ENCODE data around the gene DCP1B.

Gene DCP1B

GRCh38 chr12:2009623-2010022 is 5.4 kb upstream of the DCP1B start:
- no peaks in the 10 kb centered on the region for H3K4me1 ChIP-seq (ENCODE audit: control insufficient read depth, low read depth, low read length)
- no peaks in the 10 kb centered on the region for H3K79me2 ChIP-seq (ENCODE audit: control insufficient read depth, insufficient read depth, low read length)
- no peak overlapping the region for H3K9ac ChIP-seq (ENCODE audit: low read length)
- H4K5ac ChIP-seq (ENCODE audit: low read length) = no peak overlapping the region
- no peak overlapping the region for H3K4me3 ChIP-seq (ENCODE audit: low read length)
- H3K79me1 ChIP-seq (ENCODE audit: low read length) = no peaks in the 10 kb centered on the region
- no peak overlapping the region for H3K56ac ChIP-seq (ENCODE audit: low read length)
- H2BK15ac ChIP-seq (replicated peaks; ENCODE audit: low read depth) = no peak overlapping the region
- no peak overlapping the region for H2BK120ac ChIP-seq (ENCODE audit: low read depth, low read length)
- H2BK5ac ChIP-seq (ENCODE audit: low read length) = no peak overlapping the region
- WGBS (ENCODE audit: extremely low coverage, insufficient coverage, low lambda C conversion rate) = no CpG with 5 or more reads among the region's 1 CpG
- H3K4me2 ChIP-seq (ENCODE audit: low read length) = no peak overlapping the region
- H3K27ac ChIP-seq (ENCODE audit: low read depth, low read length) = no peak overlapping the region
- no peak overlapping the region for H3K18ac ChIP-seq (ENCODE audit: low read length)
- H3K23ac ChIP-seq (ENCODE audit: low read length) = no peak overlapping the region
- no peaks in the 10 kb centered on the region for H3K36me3 ChIP-seq (ENCODE audit: control insufficient read depth, insufficient read depth, low read length)
- H4K8ac ChIP-seq (ENCODE audit: low read depth, low read length) = no peak overlapping the region
- no peak overlapping the region for H2AK5ac ChIP-seq (ENCODE audit: low read length)
- no peak overlapping the region for H3K4ac ChIP-seq (ENCODE audit: low read depth, low read length)
- peak; percentile 35 for DNase-seq
- H3K27me3 ChIP-seq (ENCODE audit: insufficient read depth, low read length, poor library complexity) = no peaks in the 10 kb centered on the region

GRCh38 chr12:2008677-2009076 is 4.4 kb upstream of the DCP1B start:
- Histone ChIP-seq H3K18ac (ENCODE audit: low read length) (no peak overlapping the region), H3K4me1 (ENCODE audit: control insufficient read depth, low read depth, low read length) (no peaks in the 10 kb centered on the region), H3K36me3 (ENCODE audit: control insufficient read depth, insufficient read depth, low read length) (no peaks in the 10 kb centered on the region), H4K5ac (ENCODE audit: low read length) (no peak overlapping the region), H4K8ac (ENCODE audit: low read depth, low read length) (no peak overlapping the region), H3K4ac (ENCODE audit: low read depth, low read length) (no peak overlapping the region), H3K27ac (ENCODE audit: low read depth, low read length) (no peak overlapping the region), H3K56ac (ENCODE audit: low read length) (no peak overlapping the region), H3K9ac (ENCODE audit: low read length) (no peak overlapping the region), H2BK5ac (ENCODE audit: low read length) (no peak overlapping the region), H3K4me3 (ENCODE audit: low read length) (no peak overlapping the region), H2BK15ac (replicated peaks; ENCODE audit: low read depth) (no peak overlapping the region), H3K23ac (ENCODE audit: low read length) (no peak overlapping the region), H3K4me2 (ENCODE audit: low read length) (no peak overlapping the region), H3K79me1 (ENCODE audit: low read length) (no peaks in the 10 kb centered on the region), H2BK120ac (ENCODE audit: low read depth, low read length) (no peak overlapping the region), H2AK5ac (ENCODE audit: low read length) (no peak overlapping the region), H3K27me3 (ENCODE audit: insufficient read depth, low read length, poor library complexity) (no peaks in the 10 kb centered on the region), H3K79me2 (ENCODE audit: control insufficient read depth, insufficient read depth, low read length) (peaks cover under 1% of the 10 kb centered on the region)
- no CpG with 5 or more reads among the region's 5 CpGs for WGBS (ENCODE audit: extremely low coverage, insufficient coverage, low lambda C conversion rate)
- DNase-seq = no peak

- Histone ChIP-seq H3K36me3 (ENCODE audit: control insufficient read depth, insufficient read depth, low read length) (no peaks in the 10 kb centered on the region), H3K27ac (ENCODE audit: low read depth, low read length) (peak overlapping the region; percentile 96), H3K79me2 (ENCODE audit: control insufficient read depth, insufficient read depth, low read length) (peaks cover 1% of the 10 kb centered on the region), H3K4me3 (ENCODE audit: low read length) (peak overlapping the region; percentile 91), H3K4me2 (ENCODE audit: low read length) (peak overlapping the region; percentile 84), H2BK5ac (ENCODE audit: low read length) (peak overlapping the region; percentile 83), H3K18ac (ENCODE audit: low read length) (peak overlapping the region; percentile 41), H3K4me1 (ENCODE audit: control insufficient read depth, low read depth, low read length) (peaks cover 2% of the 10 kb centered on the region), H2BK15ac (replicated peaks; ENCODE audit: low read depth) (no peak overlapping the region), H3K9ac (ENCODE audit: low read length) (peak overlapping the region; percentile 88), H2BK120ac (ENCODE audit: low read depth, low read length) (no peak overlapping the region), H3K56ac (ENCODE audit: low read length) (peak overlapping the region; percentile 99), H4K8ac (ENCODE audit: low read depth, low read length) (no peak overlapping the region), H3K23ac (ENCODE audit: low read length) (no peak overlapping the region), H4K5ac (ENCODE audit: low read length) (peak overlapping the region; percentile 5), H3K79me1 (ENCODE audit: low read length) (peaks cover 1% of the 10 kb centered on the region), H3K27me3 (ENCODE audit: insufficient read depth, low read length, poor library complexity) (no peaks in the 10 kb centered on the region), H3K4ac (ENCODE audit: low read depth, low read length) (no peak overlapping the region), H2AK5ac (ENCODE audit: low read length) (no peak overlapping the region)
- DNase-seq = no peak
- no CpG with 5 or more reads among the region's 13 CpGs for WGBS (ENCODE audit: extremely low coverage, insufficient coverage, low lambda C conversion rate)
Measured at GRCh38 chr12:2003676-2004112, 563 bp downstream of the DCP1B start.

- no peaks in the 10 kb centered on the region for H3K79me1 ChIP-seq (ENCODE audit: low read length)
- no CpG with 5 or more reads among the region's 4 CpGs for WGBS (ENCODE audit: extremely low coverage, insufficient coverage, low lambda C conversion rate)
- no peaks in the 10 kb centered on the region for H3K27me3 ChIP-seq (ENCODE audit: insufficient read depth, low read length, poor library complexity)
- no peak overlapping the region for H2AK5ac ChIP-seq (ENCODE audit: low read length)
- no peak overlapping the region for H3K4me3 ChIP-seq (ENCODE audit: low read length)
- H2BK5ac ChIP-seq (ENCODE audit: low read length) = no peak overlapping the region
- no peak overlapping the region for H3K56ac ChIP-seq (ENCODE audit: low read length)
- H3K27ac ChIP-seq (ENCODE audit: low read depth, low read length) = no peak overlapping the region
- no peak overlapping the region for H3K9ac ChIP-seq (ENCODE audit: low read length)
- no peaks in the 10 kb centered on the region for H3K4me1 ChIP-seq (ENCODE audit: control insufficient read depth, low read depth, low read length)
- H3K4me2 ChIP-seq (ENCODE audit: low read length) = no peak overlapping the region
- H3K4ac ChIP-seq (ENCODE audit: low read depth, low read length) = no peak overlapping the region
- no peak overlapping the region for H2BK15ac ChIP-seq (replicated peaks; ENCODE audit: low read depth)
- no peak overlapping the region for H3K23ac ChIP-seq (ENCODE audit: low read length)
- H4K8ac ChIP-seq (ENCODE audit: low read depth, low read length) = no peak overlapping the region
- no peak overlapping the region for H4K5ac ChIP-seq (ENCODE audit: low read length)
- no peak overlapping the region for H3K18ac ChIP-seq (ENCODE audit: low read length)
- no peaks in the 10 kb centered on the region for H3K36me3 ChIP-seq (ENCODE audit: control insufficient read depth, insufficient read depth, low read length)
- H3K79me2 ChIP-seq (ENCODE audit: control insufficient read depth, insufficient read depth, low read length) = no peaks in the 10 kb centered on the region
- DNase-seq = no peak
- H2BK120ac ChIP-seq (ENCODE audit: low read depth, low read length) = no peak overlapping the region
Measured at GRCh38 chr12:1995205-1995896, 8.9 kb downstream of the DCP1B start.

GRCh38 chr12:1994429-1995143 is 9.7 kb downstream of the DCP1B start:
- no peak overlapping the region for H3K27ac ChIP-seq (ENCODE audit: low read depth, low read length)
- WGBS (ENCODE audit: extremely low coverage, insufficient coverage, low lambda C conversion rate) = no CpG with 5 or more reads among the region's 1 CpG

More at GRCh38 chr12:1994429-1995143, 9.7 kb downstream of the DCP1B start:
- no peak overlapping the region for H3K18ac ChIP-seq (ENCODE audit: low read length)
- no peak overlapping the region for H2AK5ac ChIP-seq (ENCODE audit: low read length)
- H3K79me1 ChIP-seq (ENCODE audit: low read length) = no peaks in the 10 kb centered on the region
- no peak overlapping the region for H3K4me3 ChIP-seq (ENCODE audit: low read length)
- no peak overlapping the region for H4K5ac ChIP-seq (ENCODE audit: low read length)
- H4K8ac ChIP-seq (ENCODE audit: low read depth, low read length) = no peak overlapping the region
- DNase-seq = no peak
- H2BK15ac ChIP-seq (replicated peaks; ENCODE audit: low read depth) = no peak overlapping the region
- H3K23ac ChIP-seq (ENCODE audit: low read length) = no peak overlapping the region
- no peak overlapping the region for H2BK5ac ChIP-seq (ENCODE audit: low read length)
- no peak overlapping the region for H3K9ac ChIP-seq (ENCODE audit: low read length)
- no peak overlapping the region for H3K4ac ChIP-seq (ENCODE audit: low read depth, low read length)
- H3K4me1 ChIP-seq (ENCODE audit: control insufficient read depth, low read depth, low read length) = no peaks in the 10 kb centered on the region
- no peak overlapping the region for H2BK120ac ChIP-seq (ENCODE audit: low read depth, low read length)
- H3K4me2 ChIP-seq (ENCODE audit: low read length) = no peak overlapping the region
- no peaks in the 10 kb centered on the region for H3K36me3 ChIP-seq (ENCODE audit: control insufficient read depth, insufficient read depth, low read length)
- H3K56ac ChIP-seq (ENCODE audit: low read length) = no peak overlapping the region
- no peaks in the 10 kb centered on the region for H3K79me2 ChIP-seq (ENCODE audit: control insufficient read depth, insufficient read depth, low read length)
- H3K27me3 ChIP-seq (ENCODE audit: insufficient read depth, low read length, poor library complexity) = no peaks in the 10 kb centered on the region
